Thymus (tissue), 11 donors: ENCODE data around the gene NRXN3. TPM values are rescaled to one million over a fixed set of nuclear protein-coding genes. Genes with fewer than 3 reads are reported as not detected.

ENCODE experiments used
- DNase-seq, 9 donors: peaks; one replicate each; pipeline ENCODE4 v3.0.0-alpha.2; 2013; ENCODE audit warnings: low spot score in 9 of 9, low read depth in 6 of 9, missing footprints in 1 of 9
- H3K27ac ChIP-seq, 2 donors: one replicate each; pipeline ENCODE4 v1.5.1; 2013; ENCODE audit warnings: control low read depth in 1 of 2, low read depth in 1 of 2, low read length in 1 of 2, mild to moderate bottlenecking in 1 of 2, moderate library complexity in 1 of 2
- H3K27me3 ChIP-seq, 2 donors: one replicate each; pipeline ENCODE4 v1.5.1; 2013; ENCODE audit warnings: low read length in 1 of 2; ENCODE audit not compliant: control insufficient read depth in 2 of 2, insufficient read depth in 1 of 2
- H3K36me3 ChIP-seq, 2 donors: one replicate each; pipeline ENCODE4 v1.5.1; 2013; ENCODE audit warnings: low read length in 1 of 2, mild to moderate bottlenecking in 1 of 2, moderate library complexity in 1 of 2; ENCODE audit not compliant: control insufficient read depth in 2 of 2, insufficient read depth in 2 of 2
- H3K4me1 ChIP-seq, 2 donors: one replicate each; pipeline ENCODE4 v1.5.1; 2013; ENCODE audit warnings: low read length in 2 of 2; ENCODE audit not compliant: control insufficient read depth in 2 of 2, insufficient read depth in 2 of 2
- H3K4me3 ChIP-seq, 2 donors: one replicate each; pipeline ENCODE4 v1.5.1; 2013; ENCODE audit warnings: low read length in 2 of 2, control low read depth in 1 of 2, mild to moderate bottlenecking in 1 of 2
- H3K9me3 ChIP-seq, 2 donors: one replicate each; pipeline ENCODE4 v1.5.1; 2013; ENCODE audit warnings: low read length in 1 of 2, mild to moderate bottlenecking in 1 of 2; ENCODE audit not compliant: control insufficient read depth in 2 of 2, insufficient read depth in 1 of 2
- WGBS: extraction: QIAGEN DNeasy Blood & Tissue Kit; methylation state at CpG from one replicate; pipeline ENCODE4 v1.1.7; 2013; 5-methylcytosine and 5-hydroxymethylcytosine counted together
- polyA plus RNA-seq: library from polyadenylated mRNA; stranded (reverse); fragments of 200-250 nt; gene quantifications from one replicate; pipeline ENCODE4 v1.2.3, GENCODE V29; 2013
- total RNA-seq: library from RNA; stranded (reverse); fragments of 120-200 nt; gene quantifications from one replicate; pipeline ENCODE4 v1.2.4, GENCODE V29; 2013
- donor health status: healthy.

The NRXN3 gene
- total and polyA plus RNA-seq, 2 donors: 1.5 to 3.7 TPM

DNA sequence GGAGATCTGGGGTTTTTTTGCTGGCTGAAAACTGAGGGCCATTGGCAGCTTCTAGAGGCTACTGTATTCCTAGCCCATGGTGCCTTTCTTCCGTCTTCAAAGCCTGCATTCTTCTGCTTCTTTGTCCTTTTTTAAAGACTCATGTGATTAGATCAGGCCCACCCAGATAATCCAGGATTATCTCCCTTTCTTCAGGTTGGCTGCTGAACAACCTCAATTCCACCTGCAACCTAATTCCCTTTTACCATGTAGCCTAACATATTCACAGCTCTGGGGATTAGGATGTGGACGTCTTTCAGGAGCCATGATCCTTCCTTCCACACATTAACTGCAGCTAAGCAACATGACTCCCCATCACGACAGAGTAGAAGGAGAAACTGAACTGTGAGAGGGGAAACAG lies 1055.6 kb downstream of the NRXN3 start:
- no peaks in the 10 kb centered on the region for H3K4me1 ChIP-seq
- H3K4me3 ChIP-seq: no peak overlapping the region
- WGBS: 80% methylated on average over 3 of the region's 3 CpGs
- no peak overlapping the region for H3K27ac ChIP-seq
- H3K9me3 ChIP-seq: no peaks in the 10 kb centered on the region
- no peaks in the 10 kb centered on the region for H3K36me3 ChIP-seq
- H3K27me3 ChIP-seq: no peaks in the 10 kb centered on the region
- no peak for DNase-seq

DNA sequence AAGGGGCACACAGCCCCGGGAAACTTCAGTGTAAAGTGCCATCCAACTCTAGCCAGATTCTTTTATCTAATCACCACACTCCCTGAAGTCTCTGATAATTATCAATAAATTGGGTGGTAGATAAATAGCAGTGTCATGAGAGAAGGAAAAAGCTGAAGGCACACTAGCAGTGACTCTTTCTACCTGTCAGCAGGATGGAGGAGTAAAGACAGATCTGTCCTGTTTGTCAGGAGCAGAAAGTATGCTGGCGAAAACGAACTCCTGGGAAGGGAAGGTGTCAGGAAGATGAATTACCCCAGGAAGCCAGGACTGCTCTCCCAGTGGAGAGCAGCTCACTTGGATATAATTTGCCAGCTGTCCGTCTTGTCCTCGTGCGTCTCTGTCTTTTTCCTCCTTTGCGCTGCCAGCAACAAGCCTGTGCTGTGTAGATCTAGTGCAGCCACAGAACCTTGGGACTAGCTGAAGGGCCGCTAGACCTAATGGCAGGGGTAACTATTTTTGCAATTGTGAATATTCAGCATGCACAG lies 1059.3 kb downstream of the NRXN3 start:
- Histone ChIP-seq H3K36me3 (no peaks in the 10 kb centered on the region), H3K4me1 (no peaks in the 10 kb centered on the region), H3K27ac (no peak overlapping the region), H3K4me3 (no peak overlapping the region), H3K9me3 (no peaks in the 10 kb centered on the region), H3K27me3 (no peaks in the 10 kb centered on the region)
- DNase-seq: no peak
- WGBS: 31% methylated on average over 8 of the region's 8 CpGs

DNA sequence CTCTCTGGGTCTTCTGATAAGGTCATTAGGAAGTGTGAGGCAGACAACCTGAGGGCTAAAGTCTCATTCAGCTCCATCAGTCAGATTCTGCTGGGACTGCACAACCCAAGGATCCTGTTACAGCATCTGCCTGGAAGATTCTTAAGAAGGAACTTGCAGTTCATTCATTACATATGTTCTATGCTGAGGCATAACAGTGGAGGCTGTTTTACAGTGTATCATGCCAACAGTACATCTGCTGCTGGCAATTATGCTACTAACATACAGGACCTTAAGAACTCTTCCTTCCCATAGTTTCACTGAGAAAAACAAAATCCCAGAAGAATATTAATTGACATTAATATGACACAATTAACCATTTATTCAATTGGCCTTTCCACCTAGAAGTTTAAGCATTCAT lies 1072.5 kb downstream of the NRXN3 start:
- no peaks in the 10 kb centered on the region for H3K4me1 ChIP-seq
- H3K9me3 ChIP-seq: no peaks in the 10 kb centered on the region
- H3K27me3 ChIP-seq: no peaks in the 10 kb centered on the region
- no peaks in the 10 kb centered on the region for H3K36me3 ChIP-seq
- no peak overlapping the region for H3K27ac ChIP-seq
- no peak overlapping the region for H3K4me3 ChIP-seq
- DNase-seq: no peak

GRCh38 chr14:79246173-79246572 lies 1076.0 kb downstream of the NRXN3 start:
- WGBS: 88% methylated on average over 3 of the region's 3 CpGs

GRCh38 chr14:79248126-79248525 lies 1078.0 kb downstream of the NRXN3 start:
- no peaks in the 10 kb centered on the region for H3K27me3 ChIP-seq
- H3K36me3 ChIP-seq: no peaks in the 10 kb centered on the region
- 74% methylated on average over 2 of the region's 2 CpGs for WGBS
- no peak for DNase-seq
- H3K9me3 ChIP-seq: no peaks in the 10 kb centered on the region
- H3K27ac ChIP-seq: no peak overlapping the region
- H3K4me3 ChIP-seq: no peak overlapping the region
- no peaks in the 10 kb centered on the region for H3K4me1 ChIP-seq

More at GRCh38 chr14:79246173-79246572, 1076.0 kb downstream of the NRXN3 start:
- Histone ChIP-seq H3K4me3 (no peak overlapping the region), H3K9me3 (no peaks in the 10 kb centered on the region), H3K27ac (no peak overlapping the region), H3K27me3 (no peaks in the 10 kb centered on the region), H3K36me3 (no peaks in the 10 kb centered on the region), H3K4me1 (no peaks in the 10 kb centered on the region)
- no peak for DNase-seq

DNA sequence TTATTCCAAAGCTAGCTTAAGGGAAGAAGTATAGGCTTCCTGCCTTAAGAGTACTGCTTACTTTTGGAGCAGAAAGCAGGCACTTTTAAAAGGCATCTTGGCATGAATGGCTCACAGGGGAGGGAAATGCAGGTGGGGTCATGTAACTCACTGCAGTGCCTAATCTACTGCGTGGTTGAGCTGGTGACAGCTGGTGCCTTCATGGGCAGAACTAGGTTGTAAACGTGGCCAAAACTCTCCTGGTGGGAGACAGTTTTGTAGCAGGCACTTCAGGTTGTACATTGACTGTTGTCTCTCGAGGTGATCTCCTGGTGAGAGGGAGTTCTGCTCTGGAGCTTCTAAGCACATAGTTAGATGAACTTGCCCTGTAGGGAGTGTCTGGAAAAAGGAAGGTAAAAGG lies 1078.6 kb downstream of the NRXN3 start:
- WGBS: 61% methylated on average over 3 of the region's 3 CpGs
- H3K4me3 ChIP-seq: no peak overlapping the region
- no peaks in the 10 kb centered on the region for H3K9me3 ChIP-seq
- H3K27me3 ChIP-seq: no peaks in the 10 kb centered on the region
- no peak overlapping the region for H3K27ac ChIP-seq
- no peaks in the 10 kb centered on the region for H3K4me1 ChIP-seq
- DNase-seq: no peak
- no peaks in the 10 kb centered on the region for H3K36me3 ChIP-seq

GRCh38 chr14:79251278-79251677 lies 1081.1 kb downstream of the NRXN3 start:
- Histone ChIP-seq H3K9me3 (no peaks in the 10 kb centered on the region), H3K36me3 (no peaks in the 10 kb centered on the region), H3K27ac (no peak overlapping the region), H3K4me3 (no peak overlapping the region), H3K4me1 (no peaks in the 10 kb centered on the region), H3K27me3 (no peaks in the 10 kb centered on the region)
- no peak for DNase-seq
- 92% methylated on average over 4 of the region's 4 CpGs for WGBS

GRCh38 chr14:79253576-79253975 lies 1083.4 kb downstream of the NRXN3 start:
- WGBS: 88% methylated on average over 3 of the region's 3 CpGs
- no peak for DNase-seq
- Histone ChIP-seq H3K4me1 (no peaks in the 10 kb centered on the region), H3K9me3 (no peaks in the 10 kb centered on the region), H3K27me3 (no peaks in the 10 kb centered on the region), H3K27ac (no peak overlapping the region), H3K4me3 (no peak overlapping the region), H3K36me3 (no peaks in the 10 kb centered on the region)

DNA sequence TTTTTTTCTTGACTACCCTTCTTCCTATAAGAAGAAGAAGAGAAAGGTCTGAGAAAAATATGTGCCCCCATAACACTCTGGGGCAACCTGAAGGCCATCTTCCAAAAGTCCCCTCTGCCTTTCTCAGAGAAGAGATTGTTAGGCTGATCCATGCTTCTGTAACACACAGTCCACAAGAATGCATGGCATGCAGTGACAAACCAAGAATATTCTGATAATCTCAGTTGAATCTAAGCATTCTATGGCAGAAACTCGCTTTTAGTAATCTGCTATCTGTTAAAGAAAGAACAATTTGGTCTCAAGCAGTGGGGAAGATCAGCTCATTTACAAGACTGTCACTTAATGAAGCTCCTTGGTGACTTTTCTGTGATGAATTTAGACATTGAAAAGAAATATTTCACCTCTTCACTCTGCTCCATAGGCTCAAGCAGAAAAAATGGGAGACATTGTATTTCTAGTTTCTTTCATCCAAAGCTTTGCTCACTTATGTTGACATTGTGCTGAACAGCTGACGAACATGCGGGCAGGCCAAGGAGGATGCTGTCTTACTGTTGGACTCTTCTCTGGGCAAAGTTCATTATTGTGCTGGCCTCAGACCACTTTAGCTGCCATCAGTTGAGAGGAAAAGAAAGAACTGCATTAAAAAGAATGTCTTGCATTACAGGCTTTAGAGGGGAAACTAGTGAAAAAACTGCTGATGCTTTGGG lies 1084.0 kb downstream of the NRXN3 start:
- 85% methylated on average over 3 of the region's 3 CpGs for WGBS
- Histone ChIP-seq H3K27me3 (no peaks in the 10 kb centered on the region), H3K27ac (no peak overlapping the region)

More for the DNA sequence above, 1084.0 kb downstream of the NRXN3 start:
- no peak overlapping the region for H3K4me3 ChIP-seq
- no peaks in the 10 kb centered on the region for H3K9me3 ChIP-seq
- no peak for DNase-seq
- no peaks in the 10 kb centered on the region for H3K4me1 ChIP-seq
- H3K36me3 ChIP-seq: no peaks in the 10 kb centered on the region
